Left forelimb (tissue), 1 donor: ENCODE data around the gene PIGQ.

Experiments used
- DNase-seq: peaks from one replicate; pipeline ENCODE4 v3.0.0-alpha.2; 2018; ENCODE audit warnings: low spot score

Gene PIGQ

GRCh38 chr16:567373-568256 is 2.2 kb upstream of the PIGQ start:
- DNase-seq: no peak

GRCh38 chr16:568401-569258 is 1.1 kb upstream of the PIGQ start:
- DNase-seq: no peak

DNA sequence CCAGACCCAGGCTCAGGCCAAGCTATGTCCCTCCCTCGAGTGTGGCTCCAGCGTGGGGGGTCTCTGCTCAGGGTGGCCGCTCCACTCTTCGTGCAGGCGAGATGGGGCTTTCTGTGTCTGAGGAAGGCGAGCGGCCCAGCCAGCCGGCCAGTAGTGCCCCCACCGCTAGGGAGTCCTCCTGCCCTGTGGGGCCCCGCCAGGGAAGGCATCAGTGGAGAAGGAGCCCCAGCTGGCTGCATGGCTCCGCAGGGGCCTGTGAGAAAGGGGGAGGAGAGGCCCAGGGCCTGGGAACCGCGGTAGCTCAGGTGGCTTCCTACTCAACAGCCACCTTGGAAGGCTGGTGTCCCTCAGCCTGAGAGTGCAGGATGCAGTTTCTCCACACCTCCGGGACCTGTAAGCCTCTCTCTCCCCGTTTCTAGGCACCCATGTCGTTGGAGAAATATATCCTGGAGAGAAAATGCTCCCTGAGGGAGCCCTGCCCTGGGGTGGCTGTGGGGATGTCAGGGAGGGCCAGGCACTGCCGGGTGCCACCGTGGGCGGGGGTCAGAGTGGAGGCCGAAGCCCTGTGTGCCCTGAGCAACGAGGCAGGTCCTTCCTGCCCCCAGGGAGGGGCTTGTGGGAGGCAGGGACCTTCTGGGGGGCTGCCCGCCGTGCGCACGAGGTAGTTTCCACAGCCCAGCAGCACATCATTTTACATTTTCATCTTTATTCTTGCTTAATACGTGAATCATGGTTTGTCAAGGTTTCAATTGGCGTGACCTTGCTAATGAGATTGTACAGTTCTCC is 3.3 kb downstream of the PIGQ start:
- no peak for DNase-seq

DNA sequence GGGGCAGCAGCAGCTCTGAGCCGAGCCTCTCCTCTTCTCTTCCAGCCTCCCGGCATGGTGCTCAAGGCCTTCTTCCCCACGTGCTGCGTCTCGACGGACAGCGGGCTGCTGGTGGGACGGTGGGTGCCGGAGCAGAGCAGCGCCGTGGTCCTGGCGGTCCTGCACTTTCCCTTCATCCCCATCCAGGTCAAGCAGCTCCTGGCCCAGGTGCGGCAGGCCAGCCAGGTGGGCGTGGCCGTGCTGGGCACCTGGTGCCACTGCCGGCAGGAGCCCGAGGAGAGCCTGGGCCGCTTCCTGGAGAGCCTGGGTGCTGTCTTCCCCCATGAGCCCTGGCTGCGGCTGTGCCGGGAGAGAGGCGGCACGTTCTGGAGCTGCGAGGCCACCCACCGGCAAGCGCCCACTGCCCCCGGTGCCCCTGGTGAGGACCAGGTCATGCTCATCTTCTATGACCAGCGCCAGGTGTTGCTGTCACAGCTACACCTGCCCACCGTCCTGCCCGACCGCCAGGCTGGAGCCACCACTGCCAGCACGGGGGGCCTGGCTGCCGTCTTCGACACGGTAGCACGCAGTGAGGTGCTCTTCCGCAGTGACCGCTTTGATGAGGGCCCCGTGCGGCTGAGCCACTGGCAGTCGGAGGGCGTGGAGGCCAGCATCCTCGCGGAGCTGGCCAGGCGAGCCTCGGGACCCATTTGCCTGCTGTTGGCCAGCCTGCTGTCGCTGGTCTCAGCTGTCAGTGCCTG is 4.4 kb downstream of the PIGQ start:
- no peak for DNase-seq

DNA sequence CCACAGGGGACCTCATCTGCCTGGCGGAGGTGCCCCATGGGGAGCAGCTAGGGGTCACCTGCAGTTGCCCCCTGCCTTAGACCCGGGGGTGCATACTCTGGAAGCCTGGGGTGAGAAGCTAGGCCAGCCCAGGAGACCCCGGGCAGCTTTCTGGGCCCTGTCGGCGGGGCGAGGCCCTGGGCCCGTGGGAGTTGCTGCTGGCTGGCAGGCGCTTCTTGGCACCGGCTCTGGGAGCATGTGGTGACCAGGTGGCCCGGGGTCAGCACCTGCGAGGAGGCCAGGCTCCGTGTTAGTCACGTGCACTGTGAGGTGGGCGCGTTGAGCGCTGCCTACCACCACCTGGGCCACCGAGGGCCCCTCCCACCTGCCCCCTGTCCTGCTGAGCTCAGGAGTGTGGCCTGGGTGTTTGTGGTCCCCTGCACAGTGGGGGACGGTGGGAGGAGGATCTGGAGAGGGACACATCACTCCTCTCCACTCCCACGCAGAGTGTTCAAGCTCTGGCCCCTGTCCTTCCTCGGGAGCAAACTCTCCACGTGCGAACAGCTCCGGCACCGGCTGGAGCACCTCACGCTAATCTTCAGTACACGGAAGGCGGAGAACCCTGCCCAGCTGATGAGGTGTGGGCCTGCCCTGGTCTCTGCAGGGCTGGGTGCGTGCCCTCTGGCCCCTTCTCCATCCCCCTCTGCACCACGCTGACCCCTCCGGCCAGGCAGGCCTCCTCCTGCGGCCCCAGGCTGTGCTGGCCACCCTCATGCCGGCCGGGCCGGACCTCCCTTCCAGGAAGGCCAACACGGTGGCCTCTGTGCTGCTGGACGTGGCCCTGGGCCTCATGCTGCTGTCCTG is 5.8 kb downstream of the PIGQ start:
- DNase-seq: no peak

DNA sequence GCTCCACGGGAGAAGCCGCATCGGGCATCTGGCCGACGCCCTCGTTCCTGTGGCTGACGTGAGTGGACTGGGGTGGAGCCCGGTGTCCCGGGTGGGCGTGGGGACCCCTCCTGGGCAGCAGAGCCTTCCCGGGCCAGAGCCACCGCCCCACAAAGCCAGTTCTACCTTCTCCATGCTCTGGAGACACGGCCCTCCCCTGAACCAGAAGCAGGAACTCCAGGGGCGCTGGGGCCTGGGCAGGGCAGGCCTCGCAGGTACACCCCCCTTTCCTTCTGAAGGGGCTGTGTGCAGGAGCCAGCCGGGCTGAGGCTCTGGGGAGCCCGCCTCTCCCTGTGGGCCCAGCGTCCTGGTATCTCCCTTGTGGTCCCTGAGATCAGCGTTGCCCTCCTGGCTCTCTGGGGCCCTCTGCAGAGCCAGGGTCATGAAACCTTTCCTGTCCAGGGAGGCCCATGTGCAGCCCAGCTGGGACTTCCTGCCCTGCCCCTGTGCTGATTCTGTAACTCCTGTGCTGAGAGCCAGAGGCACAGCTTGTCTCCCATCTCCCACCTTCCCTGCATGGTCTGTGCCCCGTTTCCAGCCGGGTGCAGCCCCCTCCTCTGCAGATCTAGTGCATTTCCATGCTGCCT is 6.5 kb downstream of the PIGQ start:
- no peak for DNase-seq

DNA sequence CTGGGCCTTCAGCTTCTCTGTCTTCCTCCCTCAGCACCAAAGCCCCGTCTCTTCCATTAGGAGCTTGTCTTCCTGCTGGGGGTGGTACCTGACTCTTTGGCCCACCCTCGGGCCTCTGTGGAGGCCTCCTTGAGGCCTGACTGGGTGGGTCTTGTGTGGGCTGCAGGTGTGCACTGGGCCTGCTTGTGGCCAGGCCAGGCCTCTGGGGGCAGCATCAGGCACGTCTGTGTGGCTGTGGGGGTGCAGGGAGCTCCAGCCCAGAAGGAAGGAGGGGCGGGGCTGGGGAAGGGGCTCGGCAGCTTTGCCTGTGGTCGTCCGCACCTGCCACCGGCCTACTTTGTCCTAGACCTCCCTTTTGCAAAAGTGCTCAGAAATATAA is 7.0 kb downstream of the PIGQ start:
- DNase-seq: no peak

DNA sequence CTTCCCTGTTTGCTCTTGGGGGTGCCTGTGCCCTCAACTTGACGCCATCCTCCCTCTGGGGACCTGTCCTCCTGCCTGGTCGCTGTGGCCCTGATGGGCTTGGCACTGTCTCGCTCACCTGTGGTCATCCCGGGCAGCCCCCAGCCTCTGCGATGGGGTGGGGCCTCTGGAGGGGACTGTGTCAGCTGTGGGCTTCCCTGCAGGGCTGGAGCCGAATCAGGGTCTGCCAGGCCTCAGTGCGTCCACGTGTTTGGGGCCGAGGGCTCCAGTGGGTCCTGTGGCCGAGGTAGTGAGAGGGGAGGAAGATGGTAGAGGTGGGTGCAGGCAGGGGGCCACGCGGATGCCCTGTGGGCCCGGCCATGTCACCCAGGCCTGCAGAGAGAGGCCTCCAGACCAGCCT is 8.0 kb downstream of the PIGQ start:
- no peak for DNase-seq

DNA sequence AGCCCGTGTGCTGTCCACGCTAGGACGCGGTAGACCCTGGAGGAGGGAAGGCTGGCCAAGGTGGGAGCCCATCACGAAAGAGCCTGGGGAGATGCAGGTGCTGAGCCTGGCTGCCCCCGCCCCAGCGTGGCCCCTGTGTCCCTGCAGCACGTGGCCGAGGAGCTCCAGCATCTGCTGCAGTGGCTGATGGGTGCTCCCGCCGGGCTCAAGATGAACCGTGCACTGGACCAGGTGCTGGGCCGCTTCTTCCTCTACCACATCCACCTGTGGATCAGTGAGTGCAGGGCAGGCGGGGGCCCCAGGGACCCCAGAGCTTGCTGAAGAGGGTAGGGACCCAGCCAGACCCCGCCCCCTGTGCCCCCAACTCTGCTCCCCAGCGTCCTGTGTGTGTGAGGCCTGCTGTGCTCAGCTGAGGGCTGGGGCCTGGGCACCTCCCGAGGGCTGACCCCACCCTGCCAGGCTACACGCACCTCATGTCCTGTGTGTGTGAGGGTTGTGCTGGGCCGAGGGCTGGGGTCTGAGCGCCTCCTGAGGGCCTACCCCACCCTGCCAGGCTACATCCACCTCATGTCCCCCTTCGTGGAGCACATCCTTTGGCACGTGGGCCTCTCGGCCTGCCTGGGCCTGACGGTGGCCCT is 8.6 kb downstream of the PIGQ start:
- no peak for DNase-seq

GRCh38 chr16:578870-579405 is 9.2 kb downstream of the PIGQ start:
- no peak for DNase-seq

DNA sequence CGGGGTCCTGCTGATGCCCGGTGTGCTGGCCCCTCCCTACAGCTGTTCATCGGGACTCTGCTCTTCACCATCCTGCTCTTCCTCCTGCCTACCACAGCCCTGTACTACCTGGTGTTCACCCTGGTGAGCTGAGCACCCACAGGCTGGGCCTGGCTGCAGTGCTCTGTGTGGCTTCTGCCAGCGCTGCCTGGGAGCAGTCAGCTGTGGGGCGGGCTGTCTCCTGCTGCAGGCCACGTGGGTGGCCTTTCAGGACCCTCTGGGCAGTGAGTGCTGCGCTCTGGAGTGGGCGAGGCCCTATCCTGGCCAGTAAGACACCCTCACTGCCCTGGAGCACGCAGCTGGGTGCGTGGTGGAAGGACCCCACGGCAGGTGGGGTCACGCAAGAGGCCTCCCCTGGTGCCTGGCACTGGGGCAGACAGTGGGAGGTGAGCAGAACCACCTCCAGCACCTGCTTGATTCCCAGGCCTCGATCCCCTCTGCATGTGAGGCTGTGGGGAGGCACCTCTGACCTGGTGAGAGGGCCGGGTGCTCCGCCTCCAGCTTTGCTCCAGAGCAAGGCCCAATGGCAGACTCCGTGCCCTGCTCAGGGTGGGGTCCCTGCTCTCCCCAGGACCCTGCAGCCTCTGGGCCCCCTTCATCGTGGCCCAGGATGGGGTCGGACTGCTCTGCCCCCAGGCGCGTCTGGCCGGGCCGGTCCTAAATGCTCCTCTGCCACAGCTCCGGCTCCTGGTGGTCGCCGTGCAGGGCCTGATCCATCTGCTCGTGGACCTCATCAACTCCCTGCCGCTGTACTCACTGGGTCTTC is 10.6 kb downstream of the PIGQ start:
- DNase-seq: no peak

GRCh38 chr16:580946-581498 is 11.3 kb downstream of the PIGQ start:
- DNase-seq: no peak

DNA sequence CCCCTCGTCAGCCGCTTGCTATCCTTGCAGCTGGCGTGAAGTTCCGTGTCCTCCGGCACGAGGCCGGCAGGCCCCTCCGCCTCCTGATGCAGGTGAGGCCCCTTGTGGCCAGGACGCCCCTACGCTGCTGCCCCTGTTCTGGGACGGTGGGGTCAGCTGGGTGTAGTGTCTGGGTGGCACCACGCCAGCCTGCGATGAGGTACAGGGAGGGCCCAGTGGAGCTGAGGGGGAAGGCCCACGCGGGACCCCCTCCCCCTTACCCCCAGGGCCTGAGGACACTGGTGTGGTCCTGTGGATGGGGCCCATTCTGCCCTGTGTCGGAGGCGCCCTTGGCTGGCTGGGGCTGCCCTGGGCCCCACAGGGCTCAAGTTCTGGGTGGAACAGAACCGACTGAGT is 12.4 kb downstream of the PIGQ start:
- DNase-seq: no peak

- no peak for DNase-seq
Measured at GRCh38 chr16:582614-583331, 13.0 kb downstream of the PIGQ start.

DNA sequence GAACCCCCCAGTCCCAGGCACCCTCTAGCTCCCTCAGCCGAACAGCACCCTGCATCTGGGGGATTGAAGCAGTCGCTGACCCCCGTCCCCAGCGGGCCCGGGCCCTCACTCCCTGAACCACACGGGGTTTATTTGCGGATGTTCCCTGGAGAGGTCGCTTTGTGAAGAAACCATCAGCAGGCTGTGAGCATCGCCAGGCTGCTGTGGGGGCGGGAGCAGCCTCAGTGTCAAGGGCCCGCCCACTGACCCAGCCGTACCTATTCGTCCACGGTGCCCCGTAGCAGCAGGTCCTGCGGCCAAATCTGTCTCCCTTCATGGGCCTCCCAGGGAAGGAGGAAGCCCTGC is 13.7 kb downstream of the PIGQ start:
- DNase-seq: no peak

GRCh38 chr16:583815-584591 is 14.2 kb downstream of the PIGQ start:
- no peak for DNase-seq

DNA sequence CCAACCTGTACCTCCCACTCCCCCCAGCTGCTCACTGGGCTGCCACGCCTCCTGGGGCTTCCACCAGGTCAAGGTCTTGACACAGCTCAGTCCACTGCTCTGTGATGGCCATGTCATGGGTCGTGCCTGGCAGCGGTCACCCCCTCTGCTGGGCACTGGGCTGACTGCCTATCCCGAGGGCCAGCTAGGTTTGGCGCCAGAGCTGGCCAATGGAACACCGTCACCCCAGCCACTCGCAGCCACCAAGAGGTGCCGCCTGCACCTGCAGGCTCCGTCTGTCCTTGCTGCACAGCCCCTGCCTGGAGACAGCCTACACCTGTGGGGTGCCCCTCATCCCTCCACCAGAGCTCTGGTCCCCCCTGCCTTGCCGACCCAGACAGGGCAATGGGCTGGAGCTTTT is 15.6 kb downstream of the PIGQ start:
- peak; percentile 64 for DNase-seq
